HG03064 (cell line): Measurements from ENCODE around the gene ACCSL.

Experiments
- ATAC-seq: cut with Tn5 transposase; IDR thresholded peaks from one replicate; pipeline ENCODE4 v1.9.1; 2021; ENCODE audit warnings: low read depth; ENCODE audit not compliant: unreplicated experiment

The ACCSL gene

GRCh38 chr11:44094260-44094868 is 46.6 kb downstream of the ACCSL start:
- no peak for ATAC-seq

DNA sequence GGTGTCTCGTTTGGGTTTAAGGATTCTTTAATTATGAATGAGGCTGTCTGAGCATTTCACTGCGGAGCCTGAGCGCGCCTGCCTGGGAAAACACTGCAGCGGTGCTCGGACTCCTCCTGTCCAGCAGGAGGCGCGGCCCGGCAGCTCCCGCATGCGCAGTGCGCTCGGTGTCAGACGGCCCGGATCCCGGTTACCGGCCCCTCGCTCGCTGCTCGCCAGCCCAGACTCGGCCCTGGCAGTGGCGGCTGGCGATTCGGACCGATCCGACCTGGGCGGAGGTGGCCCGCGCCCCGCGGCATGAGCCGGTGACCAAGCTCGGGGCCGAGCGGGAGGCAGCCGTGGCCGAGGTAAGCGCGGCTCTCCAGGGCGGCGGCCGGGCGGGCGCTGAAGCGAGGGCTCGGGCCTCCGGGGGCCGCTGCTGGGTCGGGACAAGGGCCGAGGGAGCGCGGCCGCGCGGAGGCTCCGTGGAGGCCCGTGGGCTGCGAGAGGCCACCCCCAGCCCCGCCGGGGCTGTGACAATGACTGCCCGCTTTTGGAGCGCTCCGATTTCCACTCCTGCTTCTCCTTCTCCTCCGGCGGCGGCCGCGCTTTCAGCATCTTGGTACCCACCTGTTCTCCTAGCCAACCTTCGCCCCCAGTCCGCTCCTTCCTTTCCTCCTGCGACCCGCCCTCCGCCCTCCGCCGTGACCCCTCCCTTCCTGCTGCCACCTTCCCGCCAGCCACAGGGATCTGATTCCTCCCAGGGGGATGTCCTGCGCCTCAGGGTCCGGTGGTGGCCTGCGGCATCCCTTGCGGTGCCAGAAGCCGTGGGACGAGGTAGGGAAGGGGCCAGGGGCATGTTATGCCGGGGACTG is 48.0 kb downstream of the ACCSL start, which contains the start of gene EXT2:
Gene EXT2, plus strand, starts transcription at position 173 of the 854 bp plus-strand sequence. CDS start 12,035 bp downstream, outside the sequence.
- peak; percentile 96 for ATAC-seq

DNA sequence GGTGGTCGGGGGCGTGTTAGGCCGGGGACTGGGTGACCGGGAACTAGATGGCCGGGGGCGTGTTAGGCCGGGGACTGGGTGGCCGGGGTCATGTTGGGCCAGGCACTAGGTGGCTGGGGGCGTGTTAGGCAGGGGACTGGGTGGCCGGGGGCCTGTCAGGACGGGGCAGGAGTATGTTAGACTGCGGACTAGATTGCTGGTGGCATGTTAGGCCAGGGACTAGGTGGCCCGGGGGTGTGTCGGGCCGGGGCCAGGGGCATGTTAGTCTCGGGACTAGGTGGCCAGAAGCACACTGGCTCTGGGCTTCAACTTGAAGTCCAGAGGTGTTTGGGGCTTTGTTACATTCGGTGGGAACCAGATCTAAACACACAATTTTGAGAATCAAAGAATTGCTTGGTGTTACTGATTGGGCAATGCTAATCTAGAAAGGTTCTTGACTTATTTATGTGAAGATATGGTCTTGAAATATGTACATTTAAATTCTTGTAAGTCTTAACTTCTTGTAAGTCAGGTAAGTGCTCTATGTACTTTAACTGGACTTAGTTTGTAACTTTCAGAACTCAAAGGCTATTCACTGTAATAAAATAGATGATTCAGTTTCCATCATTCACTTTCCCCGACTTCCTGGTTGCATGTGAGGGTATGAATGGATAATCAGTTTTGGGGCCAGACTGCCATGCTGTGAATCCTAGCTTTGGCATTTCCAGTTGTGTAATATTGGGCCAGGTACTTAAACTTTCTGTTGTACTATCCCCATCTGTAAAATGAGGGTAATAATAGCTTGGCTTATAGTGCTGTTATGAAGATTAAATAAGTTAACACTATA is 48.8 kb downstream of the ACCSL start:
- no peak for ATAC-seq

GRCh38 chr11:44097821-44098220 is 50.0 kb downstream of the ACCSL start:
- ATAC-seq = no peak

DNA sequence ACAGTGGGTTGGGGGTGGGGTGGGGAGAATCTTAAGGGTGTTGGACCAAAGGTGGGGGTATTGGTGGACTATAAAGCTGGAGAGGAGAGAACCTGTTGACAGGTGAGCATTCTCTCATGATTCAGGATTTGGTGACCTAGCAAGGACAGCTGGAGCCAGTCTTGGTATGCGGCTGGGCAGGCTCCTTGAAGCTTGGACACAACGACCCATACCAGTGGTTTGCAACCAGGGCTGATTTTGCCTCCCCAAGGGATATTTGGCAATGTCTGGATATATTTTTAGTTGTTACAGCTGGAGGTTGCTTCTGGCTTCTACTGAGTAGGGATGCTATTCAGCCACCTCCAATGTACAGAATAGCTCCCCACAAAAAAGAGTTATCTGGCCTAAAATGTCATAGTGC is 53.3 kb downstream of the ACCSL start:
- no peak for ATAC-seq

GRCh38 chr11:44104481-44105294 is 56.9 kb downstream of the ACCSL start:
- ATAC-seq = no peak

DNA sequence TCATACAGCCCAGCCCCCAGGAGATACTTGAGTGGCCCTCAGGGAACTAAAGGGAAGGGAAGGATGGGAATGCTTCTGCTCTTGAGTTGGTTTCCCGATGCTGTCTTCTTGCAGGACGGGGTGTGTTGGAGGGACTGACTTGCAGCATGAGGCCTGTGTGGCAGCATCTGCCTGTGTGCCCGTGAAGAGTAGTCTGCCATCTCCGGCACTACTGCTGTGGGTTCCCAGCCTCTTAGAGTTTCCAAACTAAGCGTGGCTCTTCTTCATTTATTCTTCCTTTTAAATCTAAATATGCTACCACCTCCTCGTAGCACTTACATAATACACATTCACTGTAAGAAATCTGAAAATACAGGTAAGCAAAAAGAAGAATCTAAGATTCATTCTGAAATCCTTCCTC is 60.5 kb downstream of the ACCSL start:
- ATAC-seq = no peak
